Measurements from ENCODE around the gene APOM. TPM values are rescaled to one million over a fixed set of nuclear protein-coding genes. Genes with fewer than 3 reads are reported as not detected.

Gene APOM
- total RNA-seq, 4 donors from 2014 or later: 0.63 to 2.0 (median 0.90) TPM; not detected in 1

GRCh38 chr6:31624070-31624469, 31.6 kb upstream of the APOM start:
- Histone ChIP-seq H3K36me3 (peaks cover 5 to 61% (median 41%) of the 10 kb centered on the region in 3 donors), H3K9me3 (no peaks in the 10 kb centered on the region), H3K4me3 (no peak overlapping the region), H3K4me1 (peaks cover 0 to 23% (median 15%) of the 10 kb centered on the region in 4 donors), H3K27ac (no peak overlapping the region), H3K27me3 (no peaks in the 10 kb centered on the region)
- no peak for TF ChIP-seq CTCF (IDR thresholded peaks at IDR 0.05)
- TF ChIP-seq POLR2A (IDR thresholded peaks at IDR 0.05): no peak
- no peak for TF ChIP-seq EP300 (IDR thresholded peaks at IDR 0.05)
- no peak for DNase-seq (ENCODE audit: low spot score in 2 of 2)
- 88 to 89% methylated on average over 10 of the region's 10 CpGs for WGBS, 2 donors

GRCh38 chr6:31626952-31627351, 28.7 kb upstream of the APOM start:
- Histone ChIP-seq H3K9me3 (no peaks in the 10 kb centered on the region), H3K36me3 (peaks cover 5 to 90% (median 50%) of the 10 kb centered on the region in 3 donors), H3K4me1 (peaks cover 0 to 11% (median 6%) of the 10 kb centered on the region in 4 donors), H3K27me3 (no peaks in the 10 kb centered on the region), H3K27ac (no peak overlapping the region), H3K4me3 (no peak overlapping the region)
- no peak for TF ChIP-seq EP300 (IDR thresholded peaks at IDR 0.05)
- TF ChIP-seq CTCF (IDR thresholded peaks at IDR 0.05): no peak
- TF ChIP-seq POLR2A (IDR thresholded peaks at IDR 0.05): no peak
- DNase-seq (ENCODE audit: low spot score in 2 of 2): no peak
- 80 to 83% methylated on average over 10 of the region's 10 CpGs for WGBS, 2 donors

- H3K4me1 ChIP-seq: peaks cover 0 to 8% (median 0%) of the 10 kb centered on the region in 4 donors
- no peak overlapping the region for H3K27ac ChIP-seq
- H3K4me3 ChIP-seq: no peak overlapping the region
- TF ChIP-seq POLR2A (IDR thresholded peaks at IDR 0.05) (no peak), EP300 (IDR thresholded peaks at IDR 0.05) (no peak), CTCF (IDR thresholded peaks at IDR 0.05) (no peak)
- H3K36me3 ChIP-seq: peaks cover 5 to 98% (median 50%) of the 10 kb centered on the region in 3 donors
- no peak for DNase-seq (ENCODE audit: low spot score in 2 of 2)
- H3K27me3 ChIP-seq: no peaks in the 10 kb centered on the region
- WGBS, 2 donors: 96 to 98% methylated on average over 19 of the region's 19 CpGs
- no peaks in the 10 kb centered on the region for H3K9me3 ChIP-seq
Observed at GRCh38 chr6:31627690-31628287, 27.9 kb upstream of the APOM start.

GRCh38 chr6:31629014-31629413, 26.7 kb upstream of the APOM start:
- Histone ChIP-seq H3K36me3 (peaks cover 5 to 100% (median 56%) of the 10 kb centered on the region in 3 donors), H3K4me1 (peaks cover 0 to 18% (median 0%) of the 10 kb centered on the region in 4 donors), H3K9me3 (no peaks in the 10 kb centered on the region), H3K4me3 (no peak overlapping the region), H3K27me3 (no peaks in the 10 kb centered on the region), H3K27ac (no peak overlapping the region)
- WGBS, 2 donors: 85 to 88% methylated on average over 7 of the region's 7 CpGs
- no peak for DNase-seq (ENCODE audit: low spot score in 2 of 2)
- TF ChIP-seq EP300 (IDR thresholded peaks at IDR 0.05) (no peak), POLR2A (IDR thresholded peaks at IDR 0.05) (no peak), CTCF (IDR thresholded peaks at IDR 0.05) (no peak)

GRCh38 chr6:31630177-31630934, 25.3 kb upstream of the APOM start:
- H3K4me1 ChIP-seq: peaks cover 0 to 18% (median 0%) of the 10 kb centered on the region in 4 donors
- TF ChIP-seq EP300 (IDR thresholded peaks at IDR 0.05) (no peak), CTCF (IDR thresholded peaks at IDR 0.05) (no peak)
- 90 to 92% methylated on average over 25 of the region's 25 CpGs for WGBS, 2 donors
- H3K36me3 ChIP-seq: peaks cover under 1 to 100% (median 58%) of the 10 kb centered on the region in 3 donors
- no peak overlapping the region for H3K4me3 ChIP-seq
- H3K27ac ChIP-seq: no peak overlapping the region
- H3K27me3 ChIP-seq: no peaks in the 10 kb centered on the region
- no peaks in the 10 kb centered on the region for H3K9me3 ChIP-seq
- no peak for DNase-seq (ENCODE audit: low spot score in 2 of 2)
